GM23338 (cell line): ENCODE measurements around the gene RAP1GAP. TPM values are rescaled to one million over a fixed set of nuclear protein-coding genes. Genes with fewer than 3 reads are reported as not detected.

Experiments
- ATAC-seq: fragments of 200-7000 bp; cut with Tn5 transposase; 3 replicates; pipeline ENCODE4 v1.9.1; 2020
- DNase-seq: peaks from one replicate; pipeline ENCODE4 v3.0.0-alpha.2; 2015; ENCODE audit warnings: low spot score
- H2AFZ ChIP-seq: fragments of 200-600 bp; sonication (generic); 2 replicates; pipeline ENCODE4 v1.8.0; 2016; ENCODE audit warnings: antibody characterized with exemption, mild to moderate bottlenecking, moderate library complexity
- H3F3A ChIP-seq: fragments of 200-600 bp; sonication (generic); replicated peaks from 2 replicates; pipeline ENCODE4 v1.8.0; 2017; ENCODE audit warnings: antibody characterized with exemption, mixed run types, low read depth
- H3K27ac ChIP-seq: fragments of 200-600 bp; sonication (generic); 2 replicates; pipeline ENCODE4 v1.6.1; 2016; ENCODE audit warnings: low read depth
- H3K27me3 ChIP-seq: fragments of 200-600 bp; sonication (generic); 2 replicates; pipeline ENCODE4 v1.8.0; 2016; ENCODE audit warnings: mild to moderate bottlenecking, mixed run types, moderate library complexity; ENCODE audit not compliant: insufficient read depth
- H3K36me3 ChIP-seq: fragments of 200-600 bp; sonication (generic); 2 replicates; pipeline ENCODE4 v1.8.0; 2016; ENCODE audit warnings: mild to moderate bottlenecking; ENCODE audit not compliant: insufficient read depth
- H3K4me1 ChIP-seq: fragments of 200-600 bp; sonication (generic); 2 replicates; pipeline ENCODE4 v1.8.0; 2016; ENCODE audit warnings: mild to moderate bottlenecking, moderate library complexity; ENCODE audit not compliant: insufficient read depth
- H3K4me2 ChIP-seq: fragments of 200-600 bp; sonication (generic); 2 replicates; pipeline ENCODE4 v1.7.1; 2017; ENCODE audit warnings: mixed run types
- H3K4me3 ChIP-seq: fragments of 200-600 bp; sonication (generic); 2 replicates; pipeline ENCODE4 v1.6.1; 2016; ENCODE audit warnings: mixed run types
- H3K79me2 ChIP-seq: fragments of 200-600 bp; sonication (generic); replicated peaks from 2 replicates; pipeline ENCODE4 v1.8.0; 2017; ENCODE audit warnings: mild to moderate bottlenecking; ENCODE audit not compliant: insufficient read depth
- H3K9me2 ChIP-seq: fragments of 200-600 bp; sonication (generic); 2 replicates; pipeline ENCODE4 v1.8.0; 2017; ENCODE audit not compliant: insufficient read depth
- H4K20me1 ChIP-seq: fragments of 200-600 bp; sonication (generic); replicated peaks from 2 replicates; pipeline ENCODE4 v1.8.0; 2017; ENCODE audit warnings: mild to moderate bottlenecking; ENCODE audit not compliant: insufficient read depth
- H3K27ac Mint-ChIP-seq: 2 replicates; pipeline ENCODE4 v1.8.0; 2020; ENCODE audit warnings: inconsistent platforms, mild to moderate bottlenecking, moderate library complexity, mixed read lengths
- H3K27me3 Mint-ChIP-seq: 3 replicates; pipeline ENCODE4 v1.8.0; 2022; ENCODE audit warnings: low read depth, mild to moderate bottlenecking, moderate library complexity, mixed read lengths, inconsistent platforms; ENCODE audit not compliant: insufficient read depth, poor library complexity
- H3K36me3 Mint-ChIP-seq: 3 replicates; pipeline ENCODE4 v1.8.0; 2021; ENCODE audit warnings: low read depth, mild to moderate bottlenecking, inconsistent platforms, moderate library complexity, mixed read lengths
- H3K4me1 Mint-ChIP-seq: 3 replicates; pipeline ENCODE4 v1.8.0; 2020; ENCODE audit warnings: mild to moderate bottlenecking, inconsistent platforms, mixed read lengths
- H3K4me3 Mint-ChIP-seq: 3 replicates; pipeline ENCODE4 v1.8.0; 2021; ENCODE audit warnings: moderate library complexity, mild to moderate bottlenecking, inconsistent platforms, mixed read lengths
- H3K9me3 Mint-ChIP-seq: 3 replicates; pipeline ENCODE4 v1.8.0; 2020; ENCODE audit warnings: moderate library complexity, mild to moderate bottlenecking, inconsistent platforms, mixed read lengths
- CREB1 ChIP-seq: fragments of 250-450 bp; sonication (Bioruptor Pico); IDR thresholded peaks from 2 replicates; pipeline ENCODE4 v1.5.0; 2020; ENCODE audit warnings: low read depth, mild to moderate bottlenecking, moderate library complexity
- EZH2phosphoT487 ChIP-seq: fragments of 200-600 bp; sonication (generic); IDR thresholded peaks from one replicate; pipeline ENCODE4 v1.8.1; 2018; ENCODE audit warnings: antibody characterized with exemption; ENCODE audit not compliant: unreplicated experiment
- NANOG ChIP-seq: IDR thresholded peaks from 2 replicates; pipeline ENCODE4 v1.6.1; 2016; ENCODE audit warnings: antibody characterized with exemption, borderline replicate concordance
- POLR2AphosphoS5 ChIP-seq: IDR thresholded peaks from 2 replicates; pipeline ENCODE4 v1.6.1; 2016; ENCODE audit warnings: antibody characterized with exemption, low read depth
- STAT1 ChIP-seq: IDR thresholded peaks from one replicate; pipeline ENCODE4 v1.6.1; 2016; ENCODE audit warnings: antibody characterized with exemption; ENCODE audit not compliant: unreplicated experiment
- polyA plus RNA-seq: library from polyadenylated mRNA; unstranded; fragments of >200 nt; fragmentation: Nextera tagmentation; extraction: Ambion mirVana; gene quantifications from 2 replicates; pipeline ENCODE4 v1.2.1, GENCODE V29; 2016
- total RNA-seq: library from RNA; depleted of rRNA; stranded (reverse); fragments of >200 nt; shearing (Covaris generic); gene quantifications from 2 replicates; pipeline ENCODE4 v1.2.3, GENCODE V29; 2014
- TF ChIP-seq, protein P1 (sequence below): IDR thresholded peaks from one replicate; pipeline ENCODE4 v1.6.1; 2018; ENCODE audit warnings: antibody characterized with exemption; ENCODE audit not compliant: unreplicated experiment
- TF ChIP-seq, protein P2 (sequence below), 2 experiments: fragments of 200-600 bp in 1 of 2; sonication (generic) in 1 of 2; conservative IDR thresholded peaks; 2 replicates each; pipeline versions ENCODE4 v1.5.1 to v1.6.1; 2016 to 2017; ENCODE audit warnings: antibody characterized with exemption in 2 of 2, low read depth in 2 of 2, mild to moderate bottlenecking in 2 of 2, moderate library complexity in 1 of 2

Gene RAP1GAP
- total and polyA plus RNA-seq, 2 experiments from 2014 or later, result 4.3 to 6.6 TPM

- Mint-ChIP-seq H3K9me3 (no peaks in the 10 kb centered on the region), H3K4me3 (no peak overlapping the region), H3K27me3 (peaks cover 14% of the 10 kb centered on the region), H3K36me3 (peaks cover 14% of the 10 kb centered on the region; the same call in 2 of the 3 replicates), H3K27ac (peak overlapping the region; percentile 56; the same call in 1 of the 2 replicates), H3K4me1 (peaks cover 8% of the 10 kb centered on the region)
- Histone ChIP-seq H2AFZ (no peak overlapping the region), H3K4me2 (peak overlapping the region; percentile 40; the same call in 1 of the 2 replicates), H3K36me3 (no peaks in the 10 kb centered on the region), H3F3A (no peaks in the 10 kb centered on the region), H3K27ac (0 out of 2 replicates have a peak overlapping the region, but pooled peaks have one; percentile 8), H4K20me1 (0 out of 2 replicates have a peak, but pooled peaks cover 3% of the 10 kb centered on the region), H3K4me3 (no peak overlapping the region), H3K4me1 (peaks cover 6% of the 10 kb centered on the region; the same call in 1 of the 2 replicates), H3K27me3 (no peaks in the 10 kb centered on the region), H3K79me2 (no peaks in the 10 kb centered on the region), H3K9me2 (no peaks in the 10 kb centered on the region)
- DNase-seq, result peak; percentile 72
- no peak for TF ChIP-seq STAT1
- TF ChIP-seq, protein P1, sequence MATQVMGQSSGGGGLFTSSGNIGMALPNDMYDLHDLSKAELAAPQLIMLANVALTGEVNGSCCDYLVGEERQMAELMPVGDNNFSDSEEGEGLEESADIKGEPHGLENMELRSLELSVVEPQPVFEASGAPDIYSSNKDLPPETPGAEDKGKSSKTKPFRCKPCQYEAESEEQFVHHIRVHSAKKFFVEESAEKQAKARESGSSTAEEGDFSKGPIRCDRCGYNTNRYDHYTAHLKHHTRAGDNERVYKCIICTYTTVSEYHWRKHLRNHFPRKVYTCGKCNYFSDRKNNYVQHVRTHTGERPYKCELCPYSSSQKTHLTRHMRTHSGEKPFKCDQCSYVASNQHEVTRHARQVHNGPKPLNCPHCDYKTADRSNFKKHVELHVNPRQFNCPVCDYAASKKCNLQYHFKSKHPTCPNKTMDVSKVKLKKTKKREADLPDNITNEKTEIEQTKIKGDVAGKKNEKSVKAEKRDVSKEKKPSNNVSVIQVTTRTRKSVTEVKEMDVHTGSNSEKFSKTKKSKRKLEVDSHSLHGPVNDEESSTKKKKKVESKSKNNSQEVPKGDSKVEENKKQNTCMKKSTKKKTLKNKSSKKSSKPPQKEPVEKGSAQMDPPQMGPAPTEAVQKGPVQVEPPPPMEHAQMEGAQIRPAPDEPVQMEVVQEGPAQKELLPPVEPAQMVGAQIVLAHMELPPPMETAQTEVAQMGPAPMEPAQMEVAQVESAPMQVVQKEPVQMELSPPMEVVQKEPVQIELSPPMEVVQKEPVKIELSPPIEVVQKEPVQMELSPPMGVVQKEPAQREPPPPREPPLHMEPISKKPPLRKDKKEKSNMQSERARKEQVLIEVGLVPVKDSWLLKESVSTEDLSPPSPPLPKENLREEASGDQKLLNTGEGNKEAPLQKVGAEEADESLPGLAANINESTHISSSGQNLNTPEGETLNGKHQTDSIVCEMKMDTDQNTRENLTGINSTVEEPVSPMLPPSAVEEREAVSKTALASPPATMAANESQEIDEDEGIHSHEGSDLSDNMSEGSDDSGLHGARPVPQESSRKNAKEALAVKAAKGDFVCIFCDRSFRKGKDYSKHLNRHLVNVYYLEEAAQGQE, result no peak
- TF ChIP-seq NANOG, result no peak
- no peak for TF ChIP-seq EZH2phosphoT487
- TF ChIP-seq POLR2AphosphoS5, result 0 out of 2 replicates have a peak, but pooled peaks have one; percentile 4
- TF ChIP-seq, protein P2, sequence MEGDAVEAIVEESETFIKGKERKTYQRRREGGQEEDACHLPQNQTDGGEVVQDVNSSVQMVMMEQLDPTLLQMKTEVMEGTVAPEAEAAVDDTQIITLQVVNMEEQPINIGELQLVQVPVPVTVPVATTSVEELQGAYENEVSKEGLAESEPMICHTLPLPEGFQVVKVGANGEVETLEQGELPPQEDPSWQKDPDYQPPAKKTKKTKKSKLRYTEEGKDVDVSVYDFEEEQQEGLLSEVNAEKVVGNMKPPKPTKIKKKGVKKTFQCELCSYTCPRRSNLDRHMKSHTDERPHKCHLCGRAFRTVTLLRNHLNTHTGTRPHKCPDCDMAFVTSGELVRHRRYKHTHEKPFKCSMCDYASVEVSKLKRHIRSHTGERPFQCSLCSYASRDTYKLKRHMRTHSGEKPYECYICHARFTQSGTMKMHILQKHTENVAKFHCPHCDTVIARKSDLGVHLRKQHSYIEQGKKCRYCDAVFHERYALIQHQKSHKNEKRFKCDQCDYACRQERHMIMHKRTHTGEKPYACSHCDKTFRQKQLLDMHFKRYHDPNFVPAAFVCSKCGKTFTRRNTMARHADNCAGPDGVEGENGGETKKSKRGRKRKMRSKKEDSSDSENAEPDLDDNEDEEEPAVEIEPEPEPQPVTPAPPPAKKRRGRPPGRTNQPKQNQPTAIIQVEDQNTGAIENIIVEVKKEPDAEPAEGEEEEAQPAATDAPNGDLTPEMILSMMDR (conservative IDR thresholded peaks at IDR 0.05; ENCODE audit: low read depth in 2 of 2), result peak in 1 of 2 experiments; percentile 37; a peak in 1 of 4 replicates
- peak; percentile 82 for ATAC-seq
Observed at GRCh38 chr1:21574466-21575151, 94.5 kb downstream of the RAP1GAP start.

- Mint-ChIP-seq H3K4me3 (no peak overlapping the region), H3K9me3 (no peaks in the 10 kb centered on the region), H3K4me1 (peaks cover 8% of the 10 kb centered on the region), H3K27ac (peak overlapping the region; percentile 56; the same call in 1 of the 2 replicates), H3K36me3 (peaks cover 14% of the 10 kb centered on the region; the same call in 2 of the 3 replicates), H3K27me3 (peaks cover 14% of the 10 kb centered on the region)
- Histone ChIP-seq H3K27me3 (no peaks in the 10 kb centered on the region), H3K36me3 (no peaks in the 10 kb centered on the region), H3K4me1 (peaks cover 6% of the 10 kb centered on the region; the same call in 1 of the 2 replicates), H3K27ac (peak overlapping the region; percentile 27; the same call in 1 of the 2 replicates), H2AFZ (no peak overlapping the region), H3K79me2 (no peaks in the 10 kb centered on the region), H3K9me2 (no peaks in the 10 kb centered on the region), H3K4me3 (no peak overlapping the region), H3F3A (no peaks in the 10 kb centered on the region), H3K4me2 (peak overlapping the region; percentile 40; the same call in 1 of the 2 replicates), H4K20me1 (0 out of 2 replicates have a peak, but pooled peaks cover 3% of the 10 kb centered on the region)
- DNase-seq (peak; percentile 92), ATAC-seq (peak; percentile 89)
- no peak for TF ChIP-seq CREB1 (CRISPR knock-in tag)
- TF ChIP-seq, protein P2 (conservative IDR thresholded peaks at IDR 0.05; ENCODE audit: low read depth in 2 of 2), result peak; percentile 77 to 89
Observed at GRCh38 chr1:21573971-21574465, 95.1 kb downstream of the RAP1GAP start.
